OCI-LY3 (cell line): ENCODE measurements around the gene PIGU.
"Not testable (repeated sequence)": the region's sequence is repeated elsewhere in the genome, so short reads cannot be mapped to it uniquely, and the experiment has no call there.

Experiments used
- H2AFZ ChIP-seq: fragments of 200-600, 300-600 bp; shearing (Covaris generic); 2 replicates; pipeline ENCODE4 v1.6.0; 2014; ENCODE audit warnings: antibody characterized with exemption, low read depth, low read length
- H3K27ac ChIP-seq: fragments of 200-600, 300-600 bp; sonication (generic); 2 replicates; pipeline ENCODE4 v1.5.1; 2014; ENCODE audit warnings: mild to moderate bottlenecking, low read length, moderate library complexity, mixed read lengths
- H3K27me3 ChIP-seq: fragments of 200-600, 300-600 bp; sonication (generic); 2 replicates; pipeline ENCODE4 v1.6.1; 2014; ENCODE audit warnings: low read depth, low read length, mixed read lengths
- H3K36me3 ChIP-seq: fragments of 200-600, 300-600 bp; sonication (generic); replicated peaks from 2 replicates; pipeline ENCODE3; 2014; ENCODE audit warnings: low read depth, low read length, mixed read lengths
- H3K4me1 ChIP-seq: fragments of 300-600, 200-600 bp; sonication (generic); 2 replicates; pipeline ENCODE4 v1.6.1; 2014; ENCODE audit warnings: low read length, mixed read lengths
- H3K4me2 ChIP-seq: fragments of 200-600, 300-600 bp; sonication (generic); 2 replicates; pipeline ENCODE4 v1.6.1; 2014; ENCODE audit warnings: low read length, mixed read lengths
- H3K4me3 ChIP-seq: fragments of 300-600, 200-600 bp; sonication (generic); 2 replicates; pipeline ENCODE4 v1.5.1; 2014; ENCODE audit warnings: antibody characterized with exemption, mild to moderate bottlenecking, low read length, moderate library complexity
- H3K79me2 ChIP-seq: fragments of 300-600, 200-600 bp; shearing (Covaris generic); 2 replicates; pipeline ENCODE4 v1.6.1; 2014; ENCODE audit warnings: mild to moderate bottlenecking, low read length, mixed read lengths
- H3K9ac ChIP-seq: fragments of 300-600, 200-600 bp; shearing (Covaris generic); 2 replicates; pipeline ENCODE4 v1.6.0; 2014; ENCODE audit warnings: mild to moderate bottlenecking, low read length, moderate library complexity
- H3K9me3 ChIP-seq: fragments of 200-600, 300-600 bp; shearing (Covaris generic); 2 replicates; pipeline ENCODE4 v1.6.1; 2014; ENCODE audit warnings: low read length, mixed read lengths; ENCODE audit not compliant: insufficient read depth
- H4K20me1 ChIP-seq: fragments of 200-600, 300-600 bp; sonication (generic); 2 replicates; pipeline ENCODE4 v1.6.1; 2016; ENCODE audit warnings: low read length, mixed read lengths; ENCODE audit not compliant: insufficient read depth
- EZH2phosphoT487 ChIP-seq: fragments of 200-600 bp; shearing (Covaris generic); IDR thresholded peaks from 2 replicates; pipeline ENCODE4 v1.6.1; 2018; ENCODE audit warnings: antibody characterized with exemption, mixed run types, low read depth
- TF ChIP-seq, protein P1 (sequence below): fragments of 200-600, 300-600 bp; sonication (generic); IDR thresholded peaks from 2 replicates; pipeline ENCODE4 v1.5.1; 2014; ENCODE audit warnings: antibody characterized with exemption, low read length, low read depth

The PIGU gene

DNA sequence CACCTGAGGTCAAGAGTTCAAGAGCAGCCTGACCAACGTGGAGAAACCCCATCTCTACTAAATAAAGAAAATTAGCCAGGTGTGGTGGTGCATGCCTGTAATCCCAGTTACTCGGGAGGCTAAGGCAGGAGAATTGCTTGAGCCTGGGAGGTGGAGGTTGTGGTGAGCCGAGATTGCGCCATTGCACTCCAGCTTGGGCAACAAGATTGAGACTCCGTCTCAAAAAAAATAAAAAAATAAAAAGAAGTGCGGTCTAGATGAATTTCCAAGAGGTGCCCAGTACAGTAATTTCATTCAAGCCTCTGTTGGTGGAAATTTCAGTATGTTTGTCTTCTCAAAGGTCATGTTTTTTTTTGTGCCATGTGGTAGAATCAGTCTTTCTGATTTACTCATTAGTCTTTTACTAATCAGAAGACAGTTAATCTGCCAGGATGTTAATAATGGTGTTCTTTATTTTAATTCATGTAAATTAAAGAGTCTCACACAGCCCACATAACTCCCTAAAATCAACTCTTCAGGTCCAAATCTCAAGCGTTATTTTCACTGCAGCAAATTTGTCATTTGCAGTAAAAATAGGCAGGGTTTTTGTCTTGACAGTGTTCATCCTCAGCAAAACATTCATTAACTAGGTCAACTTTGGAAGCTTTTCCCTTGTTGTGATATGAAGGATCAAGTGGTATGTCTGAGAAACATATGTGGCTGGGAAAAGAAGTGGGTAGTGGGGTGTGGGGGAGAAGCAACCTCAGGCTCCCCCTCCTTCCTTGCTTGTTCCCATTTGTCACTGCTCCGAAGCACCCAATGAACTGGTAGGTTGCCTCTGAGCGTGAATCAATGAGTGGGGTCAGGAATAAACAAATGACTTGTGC is 40.6 kb upstream of the PIGU start:
- Histone ChIP-seq H3K9me3 (no peaks in the 10 kb centered on the region), H3K4me3 (no peak overlapping the region), H3K27me3 (no peaks in the 10 kb centered on the region), H2AFZ (no peak overlapping the region), H3K36me3 (peaks cover 28% of the 10 kb centered on the region), H4K20me1 (peaks cover 18% of the 10 kb centered on the region), H3K4me2 (no peak overlapping the region), H3K79me2 (no peaks in the 10 kb centered on the region), H3K4me1 (peaks cover 17% of the 10 kb centered on the region), H3K9ac (no peak overlapping the region), H3K27ac (no peak overlapping the region)
- TF ChIP-seq, protein P1, sequence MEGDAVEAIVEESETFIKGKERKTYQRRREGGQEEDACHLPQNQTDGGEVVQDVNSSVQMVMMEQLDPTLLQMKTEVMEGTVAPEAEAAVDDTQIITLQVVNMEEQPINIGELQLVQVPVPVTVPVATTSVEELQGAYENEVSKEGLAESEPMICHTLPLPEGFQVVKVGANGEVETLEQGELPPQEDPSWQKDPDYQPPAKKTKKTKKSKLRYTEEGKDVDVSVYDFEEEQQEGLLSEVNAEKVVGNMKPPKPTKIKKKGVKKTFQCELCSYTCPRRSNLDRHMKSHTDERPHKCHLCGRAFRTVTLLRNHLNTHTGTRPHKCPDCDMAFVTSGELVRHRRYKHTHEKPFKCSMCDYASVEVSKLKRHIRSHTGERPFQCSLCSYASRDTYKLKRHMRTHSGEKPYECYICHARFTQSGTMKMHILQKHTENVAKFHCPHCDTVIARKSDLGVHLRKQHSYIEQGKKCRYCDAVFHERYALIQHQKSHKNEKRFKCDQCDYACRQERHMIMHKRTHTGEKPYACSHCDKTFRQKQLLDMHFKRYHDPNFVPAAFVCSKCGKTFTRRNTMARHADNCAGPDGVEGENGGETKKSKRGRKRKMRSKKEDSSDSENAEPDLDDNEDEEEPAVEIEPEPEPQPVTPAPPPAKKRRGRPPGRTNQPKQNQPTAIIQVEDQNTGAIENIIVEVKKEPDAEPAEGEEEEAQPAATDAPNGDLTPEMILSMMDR, result no peak
- no peak for TF ChIP-seq EZH2phosphoT487

DNA sequence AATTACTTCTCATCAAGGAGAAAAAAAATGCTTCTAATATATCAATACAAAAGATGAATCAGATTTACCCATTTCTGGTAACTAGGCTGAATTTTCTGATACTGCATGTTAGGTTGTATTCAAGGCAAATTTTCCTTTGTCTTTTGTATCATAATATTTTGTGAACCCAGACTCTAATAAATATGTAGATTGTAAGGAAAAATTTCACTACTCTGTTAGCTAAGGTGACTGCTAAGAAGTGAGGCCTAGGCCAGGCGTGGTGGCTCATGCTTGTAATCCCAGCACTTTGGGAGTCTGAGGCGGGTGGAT is 40.0 kb upstream of the PIGU start:
- TF ChIP-seq, protein P1, result no peak
- no peak for TF ChIP-seq EZH2phosphoT487
- Histone ChIP-seq H3K36me3 (peaks cover 28% of the 10 kb centered on the region), H3K27ac (no peak overlapping the region), H3K4me2 (no peak overlapping the region), H3K9me3 (no peaks in the 10 kb centered on the region), H3K79me2 (no peaks in the 10 kb centered on the region), H3K9ac (no peak overlapping the region), H3K27me3 (no peaks in the 10 kb centered on the region), H2AFZ (no peak overlapping the region), H4K20me1 (peaks cover 18% of the 10 kb centered on the region), H3K4me1 (peaks cover 17% of the 10 kb centered on the region), H3K4me3 (no peak overlapping the region)

DNA sequence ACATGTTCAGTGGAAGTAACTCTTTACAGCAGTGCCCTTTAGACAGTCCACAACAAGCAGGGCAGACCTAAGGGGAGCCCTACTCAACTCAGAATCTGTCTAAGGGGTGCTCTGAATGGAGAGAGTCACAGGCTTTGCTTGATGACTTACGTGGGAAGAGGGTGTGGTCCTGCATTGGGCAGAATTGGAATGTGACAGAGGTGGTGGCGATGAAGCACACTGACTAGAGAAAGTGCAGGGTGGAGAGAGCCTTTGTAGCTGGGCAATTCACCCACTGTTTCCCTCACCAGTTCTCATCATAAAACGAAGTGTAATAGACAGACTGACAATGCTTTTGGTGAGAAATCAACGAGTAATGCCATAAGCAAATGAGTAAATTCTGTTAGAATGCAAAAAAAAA is 38.5 kb upstream of the PIGU start:
- Histone ChIP-seq H3K4me3 (no peak overlapping the region), H3K27ac (no peak overlapping the region), H3K4me1 (peaks cover 14% of the 10 kb centered on the region), H3K27me3 (no peaks in the 10 kb centered on the region), H3K36me3 (peaks cover 28% of the 10 kb centered on the region), H2AFZ (no peak overlapping the region), H4K20me1 (peaks cover 26% of the 10 kb centered on the region), H3K9ac (no peak overlapping the region), H3K4me2 (no peak overlapping the region), H3K9me3 (no peaks in the 10 kb centered on the region), H3K79me2 (no peaks in the 10 kb centered on the region)
- TF ChIP-seq EZH2phosphoT487, result no peak
- TF ChIP-seq, protein P1, result no peak

DNA sequence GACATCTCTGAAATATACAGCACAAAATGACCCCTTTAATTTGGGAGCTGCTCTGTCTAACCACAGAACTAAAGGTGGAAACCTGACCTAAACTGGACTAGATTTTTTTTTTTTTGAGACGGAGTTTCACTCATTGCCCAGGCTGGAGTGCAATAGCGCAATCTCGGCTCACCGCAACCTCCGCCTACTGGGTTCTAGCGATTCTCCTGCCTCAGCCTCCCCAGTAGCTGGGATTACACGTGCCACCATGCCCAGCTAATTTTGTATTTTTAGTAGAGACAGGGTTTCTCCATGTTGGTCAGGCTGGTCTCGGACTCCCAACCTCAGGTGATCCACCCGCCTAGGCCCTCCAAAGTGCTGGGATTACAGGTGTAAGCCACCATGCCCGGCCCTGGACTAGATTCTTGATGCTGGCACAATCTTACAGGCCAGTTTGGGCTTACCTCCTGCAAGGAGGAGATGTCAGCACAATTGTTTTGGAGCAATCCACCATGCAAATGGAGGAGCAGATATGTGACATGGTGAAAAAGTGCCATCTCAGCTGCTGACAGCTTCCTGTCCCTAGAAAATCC is 37.1 kb upstream of the PIGU start:
- not testable (repeated sequence) for H3K4me3 ChIP-seq, H3K4me2 ChIP-seq, H3K27ac ChIP-seq, H3K9me3 ChIP-seq, H3K4me1 ChIP-seq, H3K79me2 ChIP-seq, H2AFZ ChIP-seq, H3K9ac ChIP-seq, H3K27me3 ChIP-seq
- Histone ChIP-seq H4K20me1 (peaks cover 17% of the 10 kb centered on the region; the same call in 1 of the 2 replicates), H3K36me3 (peaks cover 21% of the 10 kb centered on the region)
